HG02763 (cell line): Measurements from ENCODE around the gene POTEG.
"Not testable (repeated sequence)": the region's sequence is repeated elsewhere in the genome, so short reads cannot be mapped to it uniquely, and the experiment has no call there.

Experiments
- ATAC-seq: cut with Tn5 transposase; IDR thresholded peaks from one replicate; pipeline ENCODE4 v1.9.1; 2021; ENCODE audit warnings: mild to moderate bottlenecking, moderate library complexity; ENCODE audit not compliant: unreplicated experiment

POTEG gene

GRCh38 chr14:19374451-19374903 is 59.7 kb downstream of the POTEG start:
- ATAC-seq = not testable (repeated sequence)

DNA sequence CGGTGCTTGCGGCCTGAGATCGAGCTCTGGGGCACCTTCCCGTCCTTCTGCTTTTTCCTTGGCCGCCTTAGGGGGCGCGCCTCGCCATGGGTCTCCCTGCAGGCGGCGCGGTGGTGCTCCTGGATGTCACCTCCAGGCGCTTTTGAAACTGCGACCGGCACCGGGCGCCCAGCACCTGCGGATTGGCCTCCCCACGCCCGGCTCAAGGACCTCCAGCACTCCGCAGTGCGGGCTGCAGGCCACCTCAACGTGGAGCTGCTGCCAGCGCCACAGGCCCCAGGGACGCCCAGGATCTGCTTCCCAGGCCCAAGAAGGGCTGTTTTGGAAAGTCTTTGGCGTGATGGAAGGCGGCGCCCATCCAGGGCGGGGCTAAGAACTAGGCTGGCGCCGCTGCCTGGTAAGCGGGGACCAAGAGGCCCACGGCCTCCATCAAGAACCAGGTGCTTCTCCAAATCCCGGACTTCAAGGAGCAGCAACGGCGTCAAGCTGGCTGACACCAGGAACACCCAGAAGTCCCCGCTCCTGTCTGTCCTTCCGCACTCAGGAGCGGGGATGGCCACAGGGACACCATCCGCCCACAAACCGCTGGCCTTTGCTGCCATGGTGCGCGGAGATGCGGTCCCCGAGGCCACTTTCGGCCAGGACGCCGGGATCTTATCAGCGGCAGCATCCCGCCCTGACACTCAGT is 61.2 kb downstream of the POTEG start:
- ATAC-seq = not testable (repeated sequence)

GRCh38 chr14:19371767-19372166 is 62.4 kb downstream of the POTEG start:
- not testable (repeated sequence) for ATAC-seq

- not testable (repeated sequence) for ATAC-seq
Measured at GRCh38 chr14:19362803-19363202, 71.3 kb downstream of the POTEG start.

DNA sequence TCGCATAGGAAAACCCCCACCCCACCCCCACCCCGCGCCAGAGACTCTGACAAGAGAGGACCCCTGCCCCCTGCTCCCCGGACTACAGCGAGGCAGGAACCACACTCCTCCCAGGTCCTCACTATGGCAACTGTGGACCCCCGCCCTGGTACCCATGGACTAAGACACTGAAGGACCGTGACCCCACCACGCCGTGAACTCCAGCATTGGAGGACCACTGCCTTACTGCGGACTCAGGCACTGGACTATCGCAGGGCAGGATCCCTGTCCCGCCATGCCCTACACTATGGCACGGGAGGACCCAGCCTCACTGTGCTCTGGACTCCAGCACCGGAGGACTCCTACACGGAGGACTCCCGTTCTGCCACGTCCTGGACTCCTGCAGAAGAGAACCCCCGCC is 71.8 kb downstream of the POTEG start:
- not testable (repeated sequence) for ATAC-seq

DNA sequence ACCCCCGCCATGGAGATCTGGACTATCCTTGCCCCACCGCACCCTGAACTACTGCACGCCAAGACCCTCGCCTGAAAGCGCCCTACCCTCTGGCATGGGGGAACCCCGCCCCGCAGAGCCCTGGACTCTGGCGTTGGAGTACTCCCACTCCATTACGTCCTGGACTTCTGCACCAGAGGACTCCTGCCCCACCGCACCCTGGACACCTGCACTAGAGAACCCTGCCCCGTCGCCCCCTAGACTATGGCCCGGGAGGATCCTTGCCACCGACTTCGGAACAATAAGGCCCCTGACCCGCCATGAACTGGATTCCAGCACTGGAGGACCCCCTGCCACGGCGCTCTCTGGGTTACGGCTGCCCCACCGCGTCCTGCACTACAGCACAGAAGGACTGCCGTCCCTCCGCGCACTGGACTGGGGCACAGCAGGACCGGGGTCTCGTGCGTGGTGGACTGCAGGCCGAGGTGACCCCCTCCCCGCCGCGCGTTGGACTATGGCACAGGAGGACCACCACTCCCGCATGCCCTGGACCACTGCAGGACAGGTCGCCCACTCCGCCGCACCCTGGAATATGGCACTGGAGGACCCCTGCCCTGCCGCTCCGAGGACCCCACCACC is 72.4 kb downstream of the POTEG start:
- ATAC-seq = not testable (repeated sequence)

DNA sequence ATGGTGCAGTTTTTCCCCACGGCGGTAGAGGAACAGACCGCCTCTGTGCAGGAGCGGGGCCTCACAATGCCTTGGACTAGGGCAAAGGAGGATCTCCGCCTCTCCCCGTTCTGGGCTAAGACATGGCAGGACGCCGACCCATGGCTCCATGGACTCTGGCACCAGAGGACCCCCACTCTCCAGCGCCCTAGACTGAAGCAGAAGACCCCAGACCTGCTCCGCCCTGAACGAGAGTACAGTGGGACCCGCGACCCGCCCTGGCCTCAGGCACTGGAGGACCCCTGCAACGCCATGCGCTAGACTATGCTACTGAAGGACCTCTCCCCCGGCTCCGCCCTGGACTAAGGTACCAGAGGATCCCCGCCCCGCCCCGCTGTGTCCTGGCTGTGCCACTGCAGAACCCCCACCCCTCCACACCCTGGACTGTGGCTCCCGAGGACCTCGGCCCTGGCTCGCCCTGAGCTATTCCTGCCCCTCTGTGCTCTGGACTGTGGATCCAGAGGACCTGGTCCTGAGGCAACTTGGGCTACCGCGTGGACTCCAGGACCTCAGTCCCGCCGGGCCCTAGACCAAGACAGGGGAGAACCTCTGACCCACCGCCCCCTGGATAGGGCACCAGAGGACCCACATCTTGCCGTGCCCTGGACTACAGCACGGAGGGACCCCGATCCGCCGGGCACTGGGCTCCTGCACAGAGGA is 73.1 kb downstream of the POTEG start:
- not testable (repeated sequence) for ATAC-seq
